Right cardiac atrium (tissue), 5 donors: ENCODE measurements around the gene CORO1C. TPM values are rescaled to one million over a fixed set of nuclear protein-coding genes. Genes with fewer than 3 reads are reported as not detected.

Source experiments
- ATAC-seq, 2 donors: fragments of 200-7000 bp; cut with Tn5 transposase; one replicate each; pipeline versions ENCODE4 v1.8.0 to v1.9.1; 2020; ENCODE audit warnings: moderate library complexity in 2 of 2, mild to moderate bottlenecking in 1 of 2
- DNase-seq, 3 donors: peaks; one replicate each; pipeline ENCODE4 v3.0.0-alpha.2; 2020
- H3K27ac ChIP-seq: one replicate; pipeline ENCODE4 v1.5.1; 2013; ENCODE audit warnings: mild to moderate bottlenecking, low read length, control low read depth, moderate library complexity
- H3K27me3 ChIP-seq: one replicate; pipeline ENCODE4 v1.6.1; 2013; ENCODE audit not compliant: control insufficient read depth, insufficient read depth
- H3K4me1 ChIP-seq: one replicate; pipeline ENCODE4 v1.6.1; 2013; ENCODE audit warnings: low read length; ENCODE audit not compliant: control insufficient read depth, insufficient read depth
- H3K4me3 ChIP-seq: one replicate; pipeline ENCODE4 v1.5.1; 2013; ENCODE audit warnings: low read length, control low read depth
- H3K9me3 ChIP-seq: one replicate; pipeline ENCODE4 v1.6.1; 2013; ENCODE audit warnings: low read length; ENCODE audit not compliant: control insufficient read depth
- WGBS: extraction: QIAGEN DNeasy Blood & Tissue Kit; methylation state at CpG from one replicate; pipeline ENCODE4 v1.1.7; 2013; 5-methylcytosine and 5-hydroxymethylcytosine counted together
- intact Hi-C, 4 donors: fragments of 100-400 bp; cut with DNase I; formaldehyde crosslinking; loops; one replicate each; pipeline versions ENCODE4 v1.11.0 to v1.14.0; 2022 to 2023
- polyA plus RNA-seq: library from polyadenylated mRNA; stranded (reverse); fragments of 200-250 nt; gene quantifications from one replicate; pipeline ENCODE4 v1.2.3, GENCODE V29; 2013
- total RNA-seq, 4 donors: library from RNA; stranded (reverse); fragmentation: NEBNext Ultra II Directional; extraction: Animal tissue kit (Norgen Biotek cat#: 25700); gene quantifications; one replicate each; pipeline ENCODE4 v1.2.1, GENCODE V29; 2021
- donor health status: healthy with polysubstance abuse.
- donor health status: DM: no; HTN: yes; CAD: no.
- donor health status: DM: no; HTN: no; CAD: no.
- donor health status: DM: no; HTN: yes; CAD: no; lungs with severe emphysema.
- donor health status: DM: yes; HTN: yes; CAD: no.

CORO1C gene
- total and polyA plus RNA-seq, 5 donors, result 24.8 to 122 (median 85.5) TPM

DNA sequence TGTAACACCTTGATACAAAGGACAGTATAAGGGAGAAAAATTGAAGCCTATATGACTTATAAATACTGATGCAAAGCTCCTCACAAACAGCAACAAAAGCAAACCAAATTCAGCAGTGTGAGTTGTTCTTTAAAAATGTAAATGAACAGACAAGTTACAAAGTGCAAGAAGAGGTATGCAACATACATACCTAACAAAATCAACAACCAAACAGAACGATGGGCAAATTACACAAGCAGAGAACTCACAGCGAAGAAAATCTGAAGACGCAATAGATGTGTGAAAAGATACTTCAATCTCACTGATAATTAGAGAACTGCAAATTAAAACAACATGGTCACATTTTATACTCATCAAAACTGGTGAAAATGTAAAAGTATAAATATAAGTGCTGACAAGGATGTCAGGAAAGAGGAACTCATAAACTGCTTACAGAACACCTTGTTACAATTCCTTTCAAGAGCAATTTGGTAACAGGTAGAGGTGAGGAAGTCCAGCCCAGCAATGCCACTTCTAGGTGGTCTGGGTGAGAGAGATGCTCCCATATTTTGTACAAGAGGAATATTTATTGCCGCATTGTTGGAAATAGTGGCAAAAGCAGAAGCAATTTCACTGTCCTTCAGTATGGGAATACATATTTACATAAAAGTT is 47.3 kb downstream of the CORO1C start:
- DNase-seq (no peak), ATAC-seq (no peak)
- H3K4me1 ChIP-seq, result no peaks in the 10 kb centered on the region
- H3K27ac ChIP-seq, result no peak overlapping the region
- no peaks in the 10 kb centered on the region for H3K9me3 ChIP-seq
- 80% methylated on average over 4 of the region's 4 CpGs for WGBS
- no peaks in the 10 kb centered on the region for H3K27me3 ChIP-seq
- intact Hi-C loops, result no loop called here
- H3K4me3 ChIP-seq, result no peak overlapping the region

DNA sequence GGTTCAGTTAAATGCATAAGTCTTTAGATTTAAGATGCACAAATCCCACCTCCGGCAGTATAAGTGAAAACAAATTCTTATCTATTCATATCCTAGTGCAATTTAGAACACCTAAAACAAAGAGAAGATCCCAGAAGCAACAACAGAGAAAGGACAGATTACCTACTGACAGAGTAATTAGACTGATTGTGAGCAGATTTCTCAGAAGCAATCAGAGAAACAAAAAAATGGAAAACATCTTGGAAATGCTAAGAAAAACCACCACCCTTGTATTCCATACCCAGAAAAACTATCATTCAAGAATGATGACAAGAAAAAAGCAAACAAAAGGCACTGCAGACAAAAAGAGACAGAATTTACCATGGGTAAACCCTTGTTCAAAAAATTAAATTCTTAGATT is 50.0 kb downstream of the CORO1C start:
- intact Hi-C loops, result no loop called here
- ATAC-seq (no peak), DNase-seq (no peak)
- Histone ChIP-seq H3K4me3 (no peak overlapping the region), H3K27ac (no peak overlapping the region), H3K4me1 (peaks cover 3% of the 10 kb centered on the region), H3K9me3 (no peaks in the 10 kb centered on the region), H3K27me3 (no peaks in the 10 kb centered on the region)
- WGBS, result 84% methylated on average over 1 of the region's 1 CpG

DNA sequence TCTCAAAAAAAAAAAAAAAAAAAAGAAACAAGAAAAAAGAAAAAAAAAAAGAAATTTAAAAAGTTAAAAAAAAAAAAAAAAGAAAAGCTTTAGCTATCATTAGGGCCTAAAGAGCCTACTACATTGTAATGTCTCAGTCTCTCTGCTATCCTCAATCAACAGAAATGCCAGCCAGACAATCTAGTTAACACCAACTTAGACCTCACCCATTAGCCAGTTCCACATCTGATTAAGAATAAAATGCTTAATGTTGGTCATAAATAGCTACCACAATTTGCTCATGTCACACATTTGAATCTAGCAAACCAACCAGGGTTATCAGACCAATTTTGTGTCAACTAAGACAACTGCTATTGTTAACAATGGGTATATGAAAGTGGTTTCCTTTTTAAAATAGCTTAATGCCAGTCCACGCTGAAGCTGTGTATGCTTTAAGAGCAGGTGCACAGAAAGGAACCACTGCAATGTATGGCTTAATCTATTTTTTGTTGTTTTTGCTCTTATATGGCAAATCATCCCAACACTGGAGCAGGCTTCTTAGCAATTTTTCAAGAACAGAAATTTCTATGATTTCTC is 52.1 kb downstream of the CORO1C start:
- DNase-seq (no peak), ATAC-seq (no peak)
- intact Hi-C loops, result loop anchor here in 2 of 4 donors (10.0 kb wide), 1 partner anchor 56 kb away; the partner anchor contains the start of gene CORO1C (in 2 of the 2)
- H3K27me3 ChIP-seq, result no peaks in the 10 kb centered on the region
- H3K9me3 ChIP-seq, result no peaks in the 10 kb centered on the region
- no peak overlapping the region for H3K4me3 ChIP-seq
- 69% methylated on average over 1 of the region's 1 CpG for WGBS
- H3K4me1 ChIP-seq, result peaks cover 3% of the 10 kb centered on the region
- H3K27ac ChIP-seq, result no peak overlapping the region

DNA sequence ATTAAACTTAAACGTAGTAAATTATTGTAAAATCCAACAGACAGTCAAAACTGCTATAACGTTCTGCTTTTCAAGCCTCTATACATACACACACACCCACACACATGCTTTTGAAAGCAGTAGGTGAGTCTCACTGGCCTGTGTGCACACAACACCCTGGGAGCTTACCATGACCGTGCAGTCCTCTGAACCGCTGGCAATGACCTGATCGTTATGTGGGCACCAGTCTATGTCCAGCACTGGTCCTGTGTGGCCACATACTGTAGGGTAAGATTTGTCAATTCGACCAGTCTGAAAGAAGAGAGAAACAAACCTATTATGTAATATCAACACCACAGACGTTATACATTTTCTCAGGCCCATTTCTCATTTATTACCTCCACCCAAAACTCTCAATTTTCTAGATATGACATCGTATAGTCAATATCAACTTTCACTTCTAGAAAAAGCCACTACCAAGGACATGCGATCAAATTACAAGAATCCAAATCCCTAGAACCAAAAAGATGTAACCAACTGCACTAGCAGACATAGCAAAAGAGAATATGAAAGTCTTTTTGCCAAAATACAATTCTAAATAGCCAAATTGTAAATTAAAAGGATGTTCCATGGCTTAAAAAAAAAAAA is 53.1 kb downstream of the CORO1C start:
- H3K4me1 ChIP-seq, result peaks cover 3% of the 10 kb centered on the region
- H3K4me3 ChIP-seq, result no peak overlapping the region
- H3K27me3 ChIP-seq, result no peaks in the 10 kb centered on the region
- no peak overlapping the region for H3K27ac ChIP-seq
- DNase-seq (no peak), ATAC-seq (peak; percentile 58 to 60)
- no peaks in the 10 kb centered on the region for H3K9me3 ChIP-seq
- 82% methylated on average over 9 of the region's 9 CpGs for whole genome bisulfite sequencing
- intact Hi-C loops, result loop anchor here in 2 of 4 donors (10.0 kb wide), 1 partner anchor 57 kb away; the partner anchor contains the start of gene CORO1C (in 2 of the 2)

DNA sequence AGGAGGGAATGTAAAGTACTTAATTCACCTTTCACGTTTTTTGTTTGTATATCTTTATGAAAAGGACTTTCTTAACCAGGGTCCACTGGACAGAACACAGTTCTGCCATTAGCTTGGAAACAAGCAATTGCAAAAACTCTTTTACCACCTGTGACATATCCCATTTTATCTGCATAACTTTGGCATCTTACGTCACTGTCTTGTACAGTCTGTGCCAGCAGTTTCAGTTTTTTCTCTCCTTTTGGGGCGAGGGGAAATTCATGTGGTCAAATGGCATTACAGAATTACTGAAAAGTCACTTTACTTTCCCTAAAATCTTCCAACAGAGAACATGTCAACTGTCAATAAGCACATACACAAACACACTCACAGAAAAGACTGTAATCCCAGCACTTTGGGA is 53.9 kb downstream of the CORO1C start:
- no peak for ATAC-seq
- DNase-seq, result no peak
- intact Hi-C loops, result loop anchor here in 2 of 4 donors (10.0 kb wide), 1 partner anchor 57 kb away; the partner anchor contains the start of gene CORO1C (in 2 of the 2)
- Histone ChIP-seq H3K9me3 (no peaks in the 10 kb centered on the region), H3K27ac (no peak overlapping the region), H3K27me3 (no peaks in the 10 kb centered on the region), H3K4me3 (no peak overlapping the region), H3K4me1 (peaks cover 3% of the 10 kb centered on the region)
- WGBS, result 71% methylated on average over 3 of the region's 3 CpGs

DNA sequence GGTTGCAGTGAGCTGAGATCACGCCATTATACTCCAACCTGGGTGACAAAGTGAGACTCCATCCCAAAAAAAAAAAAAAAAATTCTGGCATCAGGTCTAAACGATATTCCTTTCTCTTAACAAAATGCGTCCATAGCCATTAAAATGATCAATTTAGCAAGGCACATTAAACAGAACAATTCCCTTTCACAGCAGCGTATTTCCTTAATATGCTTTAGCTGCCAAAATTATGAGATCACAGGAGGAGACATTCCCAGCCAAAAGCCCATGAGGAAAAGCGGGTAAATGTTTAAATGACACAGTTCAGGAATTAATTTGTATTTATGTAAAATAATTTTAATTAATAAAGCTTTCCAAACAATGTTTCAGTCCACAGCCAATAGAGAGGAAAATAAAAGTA is 54.6 kb downstream of the CORO1C start:
- Histone ChIP-seq H3K27ac (no peak overlapping the region), H3K4me3 (no peak overlapping the region), H3K27me3 (no peaks in the 10 kb centered on the region), H3K9me3 (no peaks in the 10 kb centered on the region), H3K4me1 (peaks cover 3% of the 10 kb centered on the region)
- intact Hi-C loops, result loop anchor here in 2 of 4 donors (10.0 kb wide), 1 partner anchor 58 kb away; the partner anchor contains the start of gene CORO1C (in 2 of the 2)
- ATAC-seq (no peak), DNase-seq (no peak)
- 62% methylated on average over 5 of the region's 5 CpGs for WGBS

DNA sequence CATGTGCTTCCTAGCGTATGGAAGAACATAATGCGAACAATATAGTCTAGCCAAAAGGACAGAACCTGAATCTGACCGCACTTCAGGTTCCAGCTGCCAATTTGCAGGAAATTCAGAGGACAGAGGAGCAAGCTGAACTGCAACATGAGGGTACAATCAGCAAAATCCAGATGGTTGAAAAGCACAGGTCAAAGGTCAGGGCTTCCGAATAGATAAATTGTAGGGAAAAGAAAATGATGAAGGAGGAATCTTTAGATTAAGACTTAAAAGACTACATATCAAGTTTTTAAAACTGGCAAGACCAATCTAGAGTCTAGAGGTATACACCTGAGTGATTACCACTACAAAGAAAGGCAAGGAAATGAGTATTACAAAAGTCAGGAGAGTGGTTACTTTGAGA is 55.5 kb downstream of the CORO1C start:
- Histone ChIP-seq H3K27ac (no peak overlapping the region), H3K9me3 (no peaks in the 10 kb centered on the region), H3K27me3 (no peaks in the 10 kb centered on the region), H3K4me3 (no peak overlapping the region), H3K4me1 (peaks cover 4% of the 10 kb centered on the region)
- ATAC-seq (no peak), DNase-seq (no peak)
- 89% methylated on average over 4 of the region's 4 CpGs for WGBS
- intact Hi-C loops, result loop anchor here in 2 of 4 donors (10.0 kb wide), 1 partner anchor 59 kb away; the partner anchor contains the start of gene CORO1C (in 2 of the 2)

DNA sequence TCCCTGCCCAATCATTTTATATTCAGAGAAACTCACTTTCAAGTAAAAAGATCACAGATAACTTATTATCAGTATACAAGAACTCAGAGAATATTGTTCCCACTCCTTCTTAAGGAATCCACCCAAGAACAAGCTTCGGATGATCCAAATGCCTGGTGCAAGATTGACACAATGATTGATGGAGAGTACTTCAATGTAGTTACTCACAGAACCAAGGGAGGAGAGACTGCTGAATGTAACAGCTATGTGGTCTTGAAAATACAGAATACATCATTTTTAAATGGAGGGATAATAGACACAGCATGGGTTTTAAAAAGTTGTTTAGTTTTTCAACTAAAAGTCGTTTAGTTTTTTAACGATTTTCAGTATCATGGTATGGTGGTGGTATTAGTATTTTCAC is 59.3 kb downstream of the CORO1C start:
- no peaks in the 10 kb centered on the region for H3K27me3 ChIP-seq
- no peak overlapping the region for H3K4me3 ChIP-seq
- H3K4me1 ChIP-seq, result peaks cover 1% of the 10 kb centered on the region
- DNase-seq, result no peak
- intact Hi-C loops, result loop anchor here in 2 of 4 donors (10.0 kb wide), 1 partner anchor 63 kb away; the partner anchor contains the start of gene CORO1C (in 2 of the 2)
- H3K9me3 ChIP-seq, result no peaks in the 10 kb centered on the region
- H3K27ac ChIP-seq, result no peak overlapping the region
- 89% methylated on average over 3 of the region's 3 CpGs for WGBS
- no peak for ATAC-seq

DNA sequence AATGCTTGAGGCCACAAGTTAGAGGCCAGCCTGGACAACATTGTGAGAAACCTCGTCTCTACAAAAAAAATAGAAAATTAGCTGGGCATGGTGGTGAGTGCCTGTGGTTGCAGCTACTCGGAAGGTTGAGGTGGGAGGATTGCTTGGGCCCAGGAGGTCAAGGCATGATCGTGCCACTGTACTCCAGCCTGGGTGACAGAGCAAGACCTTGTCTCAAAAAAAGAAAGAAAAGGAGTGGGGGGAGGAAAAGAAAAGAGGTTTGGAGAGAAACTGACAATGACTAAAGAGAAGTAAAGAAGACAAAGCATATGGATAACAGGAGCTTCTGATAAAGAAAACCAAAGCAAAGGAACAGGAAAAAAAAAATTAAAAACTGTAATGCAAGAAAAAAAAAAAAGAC is 60.2 kb downstream of the CORO1C start:
- DNase-seq, result no peak
- no peaks in the 10 kb centered on the region for H3K27me3 ChIP-seq
- no peak overlapping the region for H3K27ac ChIP-seq
- no peak overlapping the region for H3K4me3 ChIP-seq
- WGBS, result 84% methylated on average over 3 of the region's 3 CpGs
- H3K9me3 ChIP-seq, result no peaks in the 10 kb centered on the region
- intact Hi-C loops, result loop anchor here in 2 of 4 donors (10.0 kb wide), 1 partner anchor 64 kb away; the partner anchor contains the start of gene CORO1C (in 2 of the 2)
- peaks cover 5% of the 10 kb centered on the region for H3K4me1 ChIP-seq
- no peak for ATAC-seq

DNA sequence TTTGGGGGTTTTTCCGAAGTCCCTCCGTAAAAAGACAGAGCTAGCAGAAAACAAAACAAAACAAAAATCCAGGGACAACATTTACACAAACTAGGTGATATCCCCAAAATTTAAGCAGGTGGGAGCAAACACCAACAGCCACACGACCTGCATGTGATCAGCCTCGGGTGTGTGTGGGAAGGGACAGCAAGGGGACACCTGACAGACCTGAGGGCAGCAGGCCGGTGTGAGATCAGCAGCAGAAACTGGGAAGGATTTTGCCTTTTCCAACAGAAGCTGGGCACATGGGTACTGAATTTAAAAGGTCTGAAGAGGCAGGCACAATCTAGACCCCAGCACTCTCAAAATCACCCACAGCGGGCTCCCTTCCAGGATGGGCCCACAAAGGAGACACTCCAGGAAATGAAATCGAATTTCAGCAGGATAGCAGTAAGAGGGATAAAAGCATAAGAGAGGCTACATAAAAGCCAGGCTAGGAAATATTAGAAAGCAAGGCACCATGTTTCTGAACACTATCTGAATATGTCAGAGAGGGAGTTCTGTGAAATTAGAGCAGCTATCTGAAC is 61.2 kb downstream of the CORO1C start:
- WGBS, result 80% methylated on average over 7 of the region's 7 CpGs
- intact Hi-C loops, result loop anchor here in 2 of 4 donors (10.0 kb wide), 1 partner anchor 65 kb away; the partner anchor contains the start of gene CORO1C (in 2 of the 2)
- no peaks in the 10 kb centered on the region for H3K9me3 ChIP-seq
- H3K4me1 ChIP-seq, result peaks cover 8% of the 10 kb centered on the region
- no peak overlapping the region for H3K4me3 ChIP-seq
- H3K27ac ChIP-seq, result no peak overlapping the region
- ATAC-seq, result no peak
- H3K27me3 ChIP-seq, result no peaks in the 10 kb centered on the region
- no peak for DNase-seq
